HepG2 (cell line): ENCODE measurements around the gene RTP2. TPM values are rescaled to one million over a fixed set of nuclear protein-coding genes. Genes with fewer than 3 reads are reported as not detected.

Experiments used
- ELF1 ChIP-seq: sonication (generic); formaldehyde crosslinking; IDR thresholded peaks from 2 replicates; pipeline ENCODE4 v1.4.0; 2020; ENCODE audit warnings: missing genetic modification reagents
- EP300 ChIP-seq, 3 experiments: sonication (generic) in 1 of 3; formaldehyde crosslinking in 1 of 3; IDR thresholded peaks; 2 replicates each; pipeline versions ENCODE4 v1.5.1 to v1.6.1; 2011 to 2020; ENCODE audit warnings: low read depth in 2 of 3, low read length in 2 of 3, borderline replicate concordance in 1 of 3, improper control_type of control experiment in 1 of 3, mild to moderate bottlenecking in 1 of 3, missing genetic modification reagents in 1 of 3, moderate library complexity in 1 of 3
- MED1 ChIP-seq: sonication (generic); formaldehyde crosslinking; IDR thresholded peaks from 2 replicates; pipeline ENCODE4 v1.4.0; 2020; ENCODE audit warnings: missing genetic modification reagents
- NCOA2 ChIP-seq: sonication (generic); formaldehyde crosslinking; IDR thresholded peaks from 2 replicates; pipeline ENCODE4 v1.8.0; 2022; ENCODE audit warnings: inconsistent platforms
- RBM22 ChIP-seq: fragments of 200-400 bp; formaldehyde crosslinking; optimal IDR thresholded peaks from 2 replicates; pipeline ENCODE3; 2017; ENCODE audit warnings: mild to moderate bottlenecking, low read length, moderate library complexity
- RCOR2 ChIP-seq: IDR thresholded peaks from 2 replicates; pipeline ENCODE4 v1.6.1; 2016; ENCODE audit warnings: missing biosample characterization, missing genetic modification reagents
- REL ChIP-seq: sonication (generic); formaldehyde crosslinking; conservative IDR thresholded peaks from 2 replicates; pipeline ENCODE4 v1.8.0; 2022; ENCODE audit warnings: mild to moderate bottlenecking, missing genetic modification reagents, moderate library complexity
- SOX6 ChIP-seq, 2 experiments: fragments of 450-650 bp in 1 of 2; sonication (generic) in 1 of 2; formaldehyde crosslinking in 1 of 2; IDR thresholded peaks; 2 replicates each; pipeline versions ENCODE4 v1.4.0 to v1.6.1; 2017 to 2020; ENCODE audit warnings: antibody characterized with exemption in 1 of 2, mild to moderate bottlenecking in 1 of 2, missing genetic modification reagents in 1 of 2
- TCF12 ChIP-seq, 2 experiments: fragments of 450-650 bp in 1 of 2; sonication (generic) in 1 of 2; formaldehyde crosslinking in 1 of 2; IDR thresholded peaks; 2 replicates each; pipeline versions ENCODE4 v1.6.1 to v1.8.0; 2017 to 2022; ENCODE audit warnings: antibody characterized with exemption in 1 of 2, mild to moderate bottlenecking in 1 of 2, missing genetic modification reagents in 1 of 2, moderate library complexity in 1 of 2
- ZNF256 ChIP-seq: sonication (generic); formaldehyde crosslinking; conservative IDR thresholded peaks from 2 replicates; pipeline ENCODE4 v1.4.0; 2020; ENCODE audit warnings: missing genetic modification reagents
- ZNF670 ChIP-seq: sonication (generic); formaldehyde crosslinking; IDR thresholded peaks from 2 replicates; pipeline ENCODE4 v1.8.0; 2022; ENCODE audit warnings: mild to moderate bottlenecking, missing genetic modification reagents, borderline replicate concordance
- ZNF678 ChIP-seq: sonication (generic); formaldehyde crosslinking; IDR thresholded peaks from 2 replicates; pipeline ENCODE4 v1.4.0; 2020; ENCODE audit warnings: mild to moderate bottlenecking, missing genetic modification reagents
- polyA plus RNA-seq, 8 experiments: library from polyadenylated mRNA; depleted of rRNA in 3 of 8; stranded (reverse) in 7 of 8; unstranded in 1 of 8; fragments of >200 nt; fragmentation: Illumina TruSeq in 4 of 8; extraction: Trizol in 4 of 8; gene quantifications; 2 replicates each; pipeline versions ENCODE4 v1.2.1 to v1.2.3, GENCODE V29; 2011 to 2016; ENCODE audit warnings: low read depth in 4 of 8, missing spikeins in 1 of 8, mixed read lengths in 1 of 8; ENCODE audit not compliant: insufficient read depth in 1 of 8
- total RNA-seq, 5 experiments: library from RNA; depleted of rRNA; stranded (reverse); fragments of >200 nt; fragmentation: Illumina TruSeq; extraction: Trizol; gene quantifications; 2 replicates each; pipeline ENCODE4 v1.2.3, GENCODE V29; 2016; ENCODE audit warnings: low read depth in 1 of 5
- TF ChIP-seq, protein P1 (sequence below): sonication (generic); formaldehyde crosslinking; IDR thresholded peaks from 2 replicates; pipeline ENCODE4 v1.5.1; 2020; ENCODE audit warnings: missing genetic modification reagents, mild to moderate bottlenecking, borderline replicate concordance
- TF ChIP-seq, protein P2 (sequence below): sonication (generic); formaldehyde crosslinking; IDR thresholded peaks from 2 replicates; pipeline ENCODE4 v1.5.0; 2020; ENCODE audit warnings: mild to moderate bottlenecking, missing genetic modification reagents
- TF ChIP-seq, protein P3 (sequence below): sonication (generic); formaldehyde crosslinking; IDR thresholded peaks from 2 replicates; pipeline ENCODE4 v1.4.0; 2020; ENCODE audit warnings: missing genetic modification reagents, mild to moderate bottlenecking, borderline replicate concordance
- TF ChIP-seq, protein P4 (sequence below), 2 experiments: fragments of 450-650 bp in 1 of 2; sonication (generic) in 1 of 2; formaldehyde crosslinking; IDR thresholded peaks; 2 replicates each; pipeline versions ENCODE4 v1.5.0 to v1.8.0; 2020 to 2022; ENCODE audit warnings: mild to moderate bottlenecking in 1 of 2, missing genetic modification reagents in 1 of 2

The RTP2 gene
- total and polyA plus RNA-seq, 2 of the 13 experiments (the other 11 are each of a cell fraction or from before 2014, with no cell fraction given), result not detected

DNA sequence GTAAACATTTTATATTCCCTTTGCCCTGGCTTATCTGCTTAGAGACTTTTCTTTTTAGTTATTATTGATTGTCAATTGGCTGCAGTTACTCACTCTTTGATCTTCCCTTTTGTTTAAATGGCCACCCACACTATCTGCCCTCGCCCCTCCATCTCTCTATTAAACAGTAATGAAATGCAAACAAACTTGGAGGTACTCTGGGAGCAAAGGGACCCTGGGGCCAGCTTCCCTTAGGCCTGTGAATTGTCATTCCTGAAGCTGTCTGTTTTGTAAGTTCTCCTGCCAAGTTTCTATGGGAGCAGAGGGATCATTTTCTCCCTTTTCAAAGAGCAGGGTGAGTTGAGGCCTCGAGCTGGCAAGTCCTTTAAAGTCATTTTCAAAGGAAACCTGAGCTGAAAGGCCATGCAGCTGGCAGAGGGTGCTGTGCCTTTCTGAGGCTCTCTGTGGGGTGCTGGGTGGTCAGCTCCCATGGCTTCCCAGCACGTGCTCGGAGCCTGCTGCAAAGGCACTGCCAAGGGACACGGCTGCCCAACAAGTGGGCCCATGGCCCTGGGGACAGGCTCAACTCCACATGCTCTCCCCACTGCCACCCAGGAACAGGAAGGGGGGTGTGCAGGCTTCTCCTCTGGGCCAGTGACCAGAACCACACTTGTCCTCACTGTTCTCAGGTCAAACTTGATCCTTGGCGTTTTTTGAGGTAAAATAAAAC, 17.4 kb upstream of the RTP2 start (continued):
- TF ChIP-seq ZNF256 (CRISPR knock-in tag), result 0 out of 2 replicates have a peak, but pooled peaks have one; percentile 19
- TF ChIP-seq, protein P1, sequence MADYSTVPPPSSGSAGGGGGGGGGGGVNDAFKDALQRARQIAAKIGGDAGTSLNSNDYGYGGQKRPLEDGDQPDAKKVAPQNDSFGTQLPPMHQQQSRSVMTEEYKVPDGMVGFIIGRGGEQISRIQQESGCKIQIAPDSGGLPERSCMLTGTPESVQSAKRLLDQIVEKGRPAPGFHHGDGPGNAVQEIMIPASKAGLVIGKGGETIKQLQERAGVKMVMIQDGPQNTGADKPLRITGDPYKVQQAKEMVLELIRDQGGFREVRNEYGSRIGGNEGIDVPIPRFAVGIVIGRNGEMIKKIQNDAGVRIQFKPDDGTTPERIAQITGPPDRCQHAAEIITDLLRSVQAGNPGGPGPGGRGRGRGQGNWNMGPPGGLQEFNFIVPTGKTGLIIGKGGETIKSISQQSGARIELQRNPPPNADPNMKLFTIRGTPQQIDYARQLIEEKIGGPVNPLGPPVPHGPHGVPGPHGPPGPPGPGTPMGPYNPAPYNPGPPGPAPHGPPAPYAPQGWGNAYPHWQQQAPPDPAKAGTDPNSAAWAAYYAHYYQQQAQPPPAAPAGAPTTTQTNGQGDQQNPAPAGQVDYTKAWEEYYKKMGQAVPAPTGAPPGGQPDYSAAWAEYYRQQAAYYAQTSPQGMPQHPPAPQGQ, result peak; percentile 62; the same call in 1 of the 2 replicates
- TF ChIP-seq, protein P2, sequence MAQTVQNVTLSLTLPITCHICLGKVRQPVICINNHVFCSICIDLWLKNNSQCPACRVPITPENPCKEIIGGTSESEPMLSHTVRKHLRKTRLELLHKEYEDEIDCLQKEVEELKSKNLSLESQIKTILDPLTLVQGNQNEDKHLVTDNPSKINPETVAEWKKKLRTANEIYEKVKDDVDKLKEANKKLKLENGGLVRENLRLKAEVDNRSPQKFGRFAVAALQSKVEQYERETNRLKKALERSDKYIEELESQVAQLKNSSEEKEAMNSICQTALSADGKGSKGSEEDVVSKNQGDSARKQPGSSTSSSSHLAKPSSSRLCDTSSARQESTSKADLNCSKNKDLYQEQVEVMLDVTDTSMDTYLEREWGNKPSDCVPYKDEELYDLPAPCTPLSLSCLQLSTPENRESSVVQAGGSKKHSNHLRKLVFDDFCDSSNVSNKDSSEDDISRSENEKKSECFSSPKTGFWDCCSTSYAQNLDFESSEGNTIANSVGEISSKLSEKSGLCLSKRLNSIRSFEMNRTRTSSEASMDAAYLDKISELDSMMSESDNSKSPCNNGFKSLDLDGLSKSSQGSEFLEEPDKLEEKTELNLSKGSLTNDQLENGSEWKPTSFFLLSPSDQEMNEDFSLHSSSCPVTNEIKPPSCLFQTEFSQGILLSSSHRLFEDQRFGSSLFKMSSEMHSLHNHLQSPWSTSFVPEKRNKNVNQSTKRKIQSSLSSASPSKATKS (CRISPR knock-in tag), result no peak
- no peak for TF ChIP-seq ZNF678 (CRISPR knock-in tag)
- no peak for TF ChIP-seq ELF1 (CRISPR knock-in tag)
- TF ChIP-seq, protein P3, sequence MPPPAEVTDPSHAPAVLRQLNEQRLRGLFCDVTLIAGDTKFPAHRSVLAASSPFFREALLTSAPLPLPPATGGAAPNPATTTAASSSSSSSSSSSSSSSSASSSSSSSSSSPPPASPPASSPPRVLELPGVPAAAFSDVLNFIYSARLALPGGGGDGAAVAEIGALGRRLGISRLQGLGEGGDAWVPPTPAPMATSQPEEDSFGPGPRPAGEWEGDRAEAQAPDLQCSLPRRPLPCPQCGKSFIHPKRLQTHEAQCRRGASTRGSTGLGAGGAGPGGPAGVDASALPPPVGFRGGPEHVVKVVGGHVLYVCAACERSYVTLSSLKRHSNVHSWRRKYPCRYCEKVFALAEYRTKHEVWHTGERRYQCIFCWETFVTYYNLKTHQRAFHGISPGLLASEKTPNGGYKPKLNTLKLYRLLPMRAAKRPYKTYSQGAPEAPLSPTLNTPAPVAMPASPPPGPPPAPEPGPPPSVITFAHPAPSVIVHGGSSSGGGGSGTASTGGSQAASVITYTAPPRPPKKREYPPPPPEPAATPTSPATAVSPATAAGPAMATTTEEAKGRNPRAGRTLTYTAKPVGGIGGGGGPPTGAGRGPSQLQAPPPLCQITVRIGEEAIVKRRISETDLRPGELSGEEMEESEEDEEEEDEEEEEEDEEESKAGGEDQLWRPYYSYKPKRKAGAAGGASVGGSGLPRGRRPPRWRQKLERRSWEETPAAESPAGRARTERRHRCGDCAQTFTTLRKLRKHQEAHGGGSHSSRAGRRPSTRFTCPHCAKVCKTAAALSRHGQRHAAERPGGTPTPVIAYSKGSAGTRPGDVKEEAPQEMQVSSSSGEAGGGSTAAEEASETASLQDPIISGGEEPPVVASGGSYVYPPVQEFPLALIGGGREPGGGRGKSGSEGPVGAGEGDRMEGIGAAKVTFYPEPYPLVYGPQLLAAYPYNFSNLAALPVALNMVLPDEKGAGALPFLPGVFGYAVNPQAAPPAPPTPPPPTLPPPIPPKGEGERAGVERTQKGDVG, result no peak; the same call in 1 of the 2 replicates
- peak; percentile 13; the same call in 1 of the 2 replicates for TF ChIP-seq ZNF670 (CRISPR knock-in tag)
- TF ChIP-seq EP300 (IDR thresholded peaks at IDR 0.05; ENCODE audit: low read depth in 2 of 2, low read length in 2 of 2), result peak in 1 of 2 experiments; percentile 90; a peak in 2 of 4 replicates
- no peak for TF ChIP-seq EP300 (CRISPR knock-in tag; IDR thresholded peaks at IDR 0.05; ENCODE audit: borderline replicate concordance)
- peak; percentile 81 for TF ChIP-seq NCOA2 (CRISPR knock-in tag)
- TF ChIP-seq, protein P4, sequence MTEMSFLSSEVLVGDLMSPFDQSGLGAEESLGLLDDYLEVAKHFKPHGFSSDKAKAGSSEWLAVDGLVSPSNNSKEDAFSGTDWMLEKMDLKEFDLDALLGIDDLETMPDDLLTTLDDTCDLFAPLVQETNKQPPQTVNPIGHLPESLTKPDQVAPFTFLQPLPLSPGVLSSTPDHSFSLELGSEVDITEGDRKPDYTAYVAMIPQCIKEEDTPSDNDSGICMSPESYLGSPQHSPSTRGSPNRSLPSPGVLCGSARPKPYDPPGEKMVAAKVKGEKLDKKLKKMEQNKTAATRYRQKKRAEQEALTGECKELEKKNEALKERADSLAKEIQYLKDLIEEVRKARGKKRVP (CRISPR knock-in tag; IDR thresholded peaks at IDR 0.05), result no peak
- no peak for TF ChIP-seq RBM22
- TF ChIP-seq REL (CRISPR knock-in tag), result no peak
- TF ChIP-seq MED1 (CRISPR knock-in tag), result peak; percentile 73; the same call in 1 of the 2 replicates
- TF ChIP-seq RCOR2 (CRISPR knock-in tag), result peak; percentile 76; the same call in 1 of the 2 replicates
- TF ChIP-seq SOX6 (IDR thresholded peaks at IDR 0.05), result no peak
- TF ChIP-seq SOX6 (CRISPR knock-in tag; IDR thresholded peaks at IDR 0.05), result peak; percentile 98
- no peak for TF ChIP-seq TCF12 (IDR thresholded peaks at IDR 0.05)
- peak; percentile 69; the same call in 1 of the 2 replicates for TF ChIP-seq TCF12 (CRISPR knock-in tag; IDR thresholded peaks at IDR 0.05)
